Breast epithelium (tissue), 3 donors: ENCODE results near the gene HUNK.

Experiments used
- POLR2A ChIP-seq: fragments of 450-650 bp; IDR thresholded peaks from one replicate; pipeline ENCODE4 v1.6.1; 2016; ENCODE audit warnings: antibody characterized with exemption, mild to moderate bottlenecking, moderate library complexity
- POLR2AphosphoS5 ChIP-seq, 3 donors: sonication (generic); formaldehyde crosslinking; IDR thresholded peaks; one replicate each; pipeline ENCODE4 v1.6.1; 2017; ENCODE audit warnings: antibody characterized with exemption in 3 of 3
- TF ChIP-seq, protein P1 (sequence below), 3 donors: fragments of 450-650 bp; IDR thresholded peaks; one replicate each; pipeline ENCODE4 v1.5.1; 2016 to 2017; ENCODE audit warnings: antibody characterized with exemption in 3 of 3, mild to moderate bottlenecking in 3 of 3, moderate library complexity in 3 of 3

DNA sequence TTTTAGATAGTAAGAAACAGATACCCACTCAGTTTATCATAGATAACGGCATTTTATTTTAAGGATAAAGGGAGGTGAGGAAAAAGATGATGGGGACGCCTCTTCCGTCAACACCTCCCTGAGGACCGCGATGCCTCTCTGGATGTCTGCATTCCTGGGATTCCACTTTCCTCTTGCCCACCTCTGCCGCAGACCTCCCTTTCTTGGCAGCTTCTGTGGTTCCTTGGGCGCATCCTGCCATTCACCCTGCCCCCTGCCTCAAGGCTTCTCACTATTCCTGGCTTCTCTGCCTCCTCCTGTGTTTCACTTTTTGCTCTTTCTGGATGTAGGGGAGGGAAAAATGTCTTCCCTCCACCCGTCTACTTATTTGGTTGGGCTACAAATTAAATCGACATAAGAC lies 19.9 kb downstream of the HUNK start:
- TF ChIP-seq, protein P1, sequence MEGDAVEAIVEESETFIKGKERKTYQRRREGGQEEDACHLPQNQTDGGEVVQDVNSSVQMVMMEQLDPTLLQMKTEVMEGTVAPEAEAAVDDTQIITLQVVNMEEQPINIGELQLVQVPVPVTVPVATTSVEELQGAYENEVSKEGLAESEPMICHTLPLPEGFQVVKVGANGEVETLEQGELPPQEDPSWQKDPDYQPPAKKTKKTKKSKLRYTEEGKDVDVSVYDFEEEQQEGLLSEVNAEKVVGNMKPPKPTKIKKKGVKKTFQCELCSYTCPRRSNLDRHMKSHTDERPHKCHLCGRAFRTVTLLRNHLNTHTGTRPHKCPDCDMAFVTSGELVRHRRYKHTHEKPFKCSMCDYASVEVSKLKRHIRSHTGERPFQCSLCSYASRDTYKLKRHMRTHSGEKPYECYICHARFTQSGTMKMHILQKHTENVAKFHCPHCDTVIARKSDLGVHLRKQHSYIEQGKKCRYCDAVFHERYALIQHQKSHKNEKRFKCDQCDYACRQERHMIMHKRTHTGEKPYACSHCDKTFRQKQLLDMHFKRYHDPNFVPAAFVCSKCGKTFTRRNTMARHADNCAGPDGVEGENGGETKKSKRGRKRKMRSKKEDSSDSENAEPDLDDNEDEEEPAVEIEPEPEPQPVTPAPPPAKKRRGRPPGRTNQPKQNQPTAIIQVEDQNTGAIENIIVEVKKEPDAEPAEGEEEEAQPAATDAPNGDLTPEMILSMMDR (IDR thresholded peaks at IDR 0.05), result no peak
- TF ChIP-seq POLR2AphosphoS5 (IDR thresholded peaks at IDR 0.05), result no peak
- no peak for TF ChIP-seq POLR2A
